A673 (cell line): Measurements from ENCODE around the gene DHX29. TPM values are rescaled to one million over a fixed set of nuclear protein-coding genes. Genes with fewer than 3 reads are reported as not detected.
A peak's percentile ranks its signal among the peaks of the same experiment; 100 is the strongest.

ENCODE experiments used
- BruUV-seq: library from RNA; stranded (reverse); fragments of 400-500 nt; replicated peaks from 2 replicates; lab custom pipeline; 2021; lab: Mats Ljungman, UMichigan
- CTCF ChIA-PET: fragments of 300-600 bp; sonication (Branson Sonifier 250); formaldehyde crosslinking; loops from one replicate; lab custom pipeline; 2022; ENCODE audit warnings: antibody characterized with exemption; lab: Charles Lee
- POLR2A ChIA-PET: fragments of 300-600 bp; sonication (Branson Sonifier 250); formaldehyde crosslinking; loops from one replicate; lab custom pipeline; 2022; ENCODE audit warnings: antibody characterized with exemption; ENCODE audit not compliant: low non-redundant PET; lab: Charles Lee
- DNase-seq: peaks from one replicate; pipeline ENCODE4 v3.0.0-alpha.2; 2015; ENCODE audit warnings: low spot score
- H3K27ac ChIP-seq: fragments of 200-600 bp; sonication (generic); 2 replicates; pipeline ENCODE4 v1.5.1; 2016; ENCODE audit warnings: mixed run types, low read depth, mild to moderate bottlenecking, mixed read lengths, antibody characterized with exemption, low read length; ENCODE audit not compliant: poor library complexity, severe bottlenecking
- H3K27me3 ChIP-seq: fragments of 200-600 bp; sonication (generic); replicated peaks from 2 replicates; pipeline ENCODE4 v1.6.1; 2017; ENCODE audit warnings: mixed run types, low read depth, mild to moderate bottlenecking, mixed read lengths, antibody characterized with exemption, low read length; ENCODE audit not compliant: insufficient read depth, poor library complexity
- H3K36me3 ChIP-seq: fragments of 200-600 bp; sonication (generic); 2 replicates; pipeline ENCODE4 v1.6.1; 2016; ENCODE audit warnings: mixed run types, mild to moderate bottlenecking, mixed read lengths, antibody characterized with exemption, low read length; ENCODE audit not compliant: insufficient read depth, poor library complexity, severe bottlenecking
- H3K4me1 ChIP-seq: fragments of 200-600 bp; sonication (generic); 2 replicates; pipeline ENCODE4 v1.6.1; 2017; ENCODE audit warnings: mixed run types, mild to moderate bottlenecking, mixed read lengths, antibody characterized with exemption, low read length; ENCODE audit not compliant: insufficient read depth, poor library complexity, severe bottlenecking
- H3K4me3 ChIP-seq: fragments of 200-600 bp; sonication (generic); 2 replicates; pipeline ENCODE4 v1.5.1; 2016; ENCODE audit warnings: low read depth, mixed run types, mild to moderate bottlenecking, mixed read lengths, low read length; ENCODE audit not compliant: poor library complexity, severe bottlenecking
- H3K9me3 ChIP-seq: fragments of 200-600 bp; sonication (generic); 2 replicates; pipeline ENCODE4 v1.6.1; 2016; ENCODE audit warnings: mixed run types, low read depth, mild to moderate bottlenecking, mixed read lengths, antibody characterized with exemption, low read length; ENCODE audit not compliant: poor library complexity, severe bottlenecking
- CTCF ChIP-seq: fragments of 300-800, 200-600 bp; sonication (generic); conservative IDR thresholded peaks from 2 replicates; pipeline ENCODE4 v1.5.1; 2017; ENCODE audit warnings: low read depth, mild to moderate bottlenecking, antibody characterized with exemption, low read length, moderate library complexity, mixed read lengths
- EZH2 ChIP-seq: fragments of 200-600 bp; sonication (generic); IDR thresholded peaks from 2 replicates; pipeline ENCODE4 v1.6.1; 2017; ENCODE audit warnings: borderline replicate concordance, low read depth, mild to moderate bottlenecking, mixed read lengths, antibody characterized with exemption, low read length; ENCODE audit not compliant: poor library complexity, severe bottlenecking
- intact Hi-C: fragments of 100-400 bp; cut with micrococcal nuclease; formaldehyde crosslinking; loops from one replicate; pipeline ENCODE4 v1.10.0; 2022; ENCODE audit not compliant: unreplicated experiment
- total RNA-seq: library from RNA; stranded (reverse); gene quantifications from 2 replicates; pipeline ENCODE4 v1.2.3, GENCODE V29; 2021

DHX29 gene
- total RNA-seq, 1 experiment from 2014 or later = 28.6 TPM

DNA sequence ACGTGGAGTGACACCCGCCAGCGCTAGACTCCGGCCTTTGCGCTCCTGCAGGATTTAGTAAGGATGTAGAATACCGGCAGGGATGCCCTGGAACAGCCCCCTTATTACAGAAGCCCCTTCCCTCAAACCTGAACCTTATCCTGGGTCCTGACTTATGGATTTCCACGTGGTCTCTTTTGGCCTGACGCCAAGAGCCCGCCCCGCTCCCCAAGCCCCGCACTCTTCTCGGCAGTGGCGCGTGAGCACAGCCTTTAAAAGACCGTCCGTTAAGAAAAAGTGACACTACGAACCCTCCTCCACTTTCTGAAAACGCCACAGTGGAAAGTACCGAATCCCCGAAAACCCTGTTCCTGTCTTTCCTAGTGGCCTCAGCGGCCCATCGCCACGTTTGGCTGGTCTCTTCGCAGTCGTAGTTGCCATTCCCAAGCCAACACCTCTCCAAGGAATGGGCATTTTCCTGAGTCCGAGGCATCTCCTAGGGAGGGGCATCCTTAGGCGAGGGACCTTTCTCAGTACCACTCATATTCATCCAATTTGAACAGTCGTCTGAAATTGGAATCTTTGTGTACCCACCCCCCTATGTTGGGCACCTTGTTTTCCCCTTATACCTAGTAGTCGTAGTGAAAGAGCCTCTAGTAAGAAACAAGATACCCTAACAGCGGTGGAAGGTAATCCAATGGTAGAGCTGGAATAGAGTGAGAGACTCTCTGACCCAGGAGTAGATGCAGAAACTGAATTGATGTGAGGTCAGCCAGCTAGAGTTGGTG lies 79.6 kb downstream of the DHX29 start:
- Histone ChIP-seq H3K9me3 (no peaks in the 10 kb centered on the region), H3K4me3 (peak overlapping the region; percentile 64), H3K36me3 (no peaks in the 10 kb centered on the region), H3K4me1 (peaks cover 8% of the 10 kb centered on the region), H3K27me3 (peaks cover 22% of the 10 kb centered on the region), H3K27ac (no peak overlapping the region)
- CTCF ChIA-PET = no interaction called here
- intact Hi-C loops = loop anchor here (2.0 to 5.0 kb wide), 2 partner anchors 55 to 464 kb away; partner anchors contain the start of gene CDC20B
- no TSS peak for BruUV-seq
- POLR2A ChIA-PET = no interaction called here
- DNase-seq = no peak
- no peak for TF ChIP-seq CTCF
- TF ChIP-seq EZH2 = no peak

DNA sequence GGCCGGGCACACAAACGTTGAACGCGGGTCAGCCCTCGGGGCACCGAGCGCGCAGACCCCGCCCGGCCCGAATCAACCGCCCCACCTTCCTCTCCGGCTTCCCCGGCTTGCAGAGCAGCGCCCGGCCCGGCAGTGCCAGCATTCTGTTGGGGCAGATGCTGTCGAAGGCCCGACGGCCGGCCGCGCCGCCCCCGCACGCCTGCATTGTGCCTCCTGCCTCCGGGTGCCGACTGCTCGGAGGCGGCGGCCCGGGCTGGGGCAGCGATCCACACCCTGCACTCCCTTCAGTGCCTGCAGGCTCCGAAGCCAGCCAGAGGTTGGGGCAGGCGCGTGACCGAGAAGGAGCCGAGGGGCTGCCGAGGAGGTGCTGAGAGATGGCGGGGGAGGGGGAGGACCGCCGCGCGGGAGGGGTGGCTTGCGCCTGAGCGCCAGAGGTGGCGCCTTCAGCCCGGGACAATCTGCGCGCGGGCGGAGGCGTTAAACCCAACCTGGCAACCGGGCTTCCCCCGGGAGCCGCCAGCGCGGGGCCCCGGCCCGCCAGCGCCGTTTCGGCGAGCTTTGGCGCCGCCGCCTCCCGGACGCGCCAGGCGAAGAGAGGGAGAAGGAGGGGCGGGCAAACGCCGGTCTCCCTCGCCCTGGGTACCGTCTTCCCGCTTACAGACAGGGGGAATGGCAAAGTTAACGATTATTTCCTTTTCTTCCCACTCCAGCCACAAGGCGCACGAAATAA lies 80.4 kb downstream of the DHX29 start, which contains the start of gene MCIDAS:
MCIDAS (minus strand) TSS at position 382 of the 730 bp plus-strand sequence; CDS start at position 205, 177 bp downstream.
- Histone ChIP-seq H3K4me3 (peak within 1 kb of the TSS; percentile 64), H3K4me1 (peaks cover 8% of the 10 kb centered on the region), H3K36me3 (no peaks in the 10 kb centered on the region), H3K27me3 (peaks cover 19% of the 10 kb centered on the region), H3K27ac (no peak within 1 kb of the TSS), H3K9me3 (no peaks in the 10 kb centered on the region)
- POLR2A ChIA-PET = no interaction called here
- DNase-seq = peak; percentile 80
- intact Hi-C loops = loop anchor here (2.0 to 5.0 kb wide), 2 partner anchors 54 to 465 kb away; partner anchors contain the start of gene CDC20B
- no TSS peak for BruUV-seq
- CTCF ChIA-PET = interaction anchor here (1.4 kb wide), 1 partner anchor 465 kb away, joined by 6 read pairs; no protein-coding TSS in a partner anchor
- TF ChIP-seq CTCF = no peak
- TF ChIP-seq EZH2 = no peak
